Measurements from ENCODE around the gene SHTN1. TPM values are rescaled to one million over a fixed set of nuclear protein-coding genes. Genes with fewer than 3 reads are reported as not detected.
A peak's percentile ranks its signal among the peaks of the same experiment; 100 is the strongest.

The SHTN1 gene
- total and polyA plus RNA-seq, 2 donors (not counting 1 experiment from before 2014, with no cell fraction given): 0.06 to 0.34 TPM

DNA sequence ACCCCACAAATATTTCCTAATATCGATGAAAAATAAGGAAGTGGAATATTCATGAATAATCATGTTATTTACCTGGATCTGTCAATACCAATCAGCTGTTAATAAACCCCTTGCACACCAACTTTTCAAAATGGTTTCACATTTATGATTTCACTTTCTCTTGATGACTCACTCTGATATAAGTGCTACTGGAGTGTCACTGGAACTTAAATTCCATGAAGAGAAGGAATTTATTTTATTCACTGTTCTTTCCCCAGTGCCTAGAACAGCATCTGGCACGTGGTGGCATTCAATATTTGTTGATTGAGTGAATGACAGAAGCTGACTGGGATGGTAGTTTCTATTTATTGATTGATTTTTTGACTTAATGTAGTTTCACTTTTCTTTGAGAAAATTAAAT, 159.2 kb downstream of the SHTN1 start:
- H3K4me3 Mint-ChIP-seq: no peak overlapping the region
- H3K9me3 Mint-ChIP-seq (ENCODE audit: insufficient read depth): no peaks in the 10 kb centered on the region
- peak overlapping the region; percentile 10 for H3K27ac Mint-ChIP-seq
- peaks cover 2% of the 10 kb centered on the region for H3K27me3 Mint-ChIP-seq
- ChIA-PET CTCF (interaction anchor here (0.9 to 1.0 kb wide), 2 partner anchors 58 to 329 kb away, joined by 3 read pairs; no protein-coding TSS in a partner anchor), POLR2A (no interaction called here)
- H3K27me3 ChIP-seq (replicated peaks in 1 of 4; ENCODE audit: control extremely low read depth in 1 of 4, control insufficient read depth in 3 of 4, insufficient read depth in 4 of 4, low read length in 3 of 4): peaks cover 0 to 28% (median 4%) of the 10 kb centered on the region in 4 experiments
- H2AFZ ChIP-seq (ENCODE audit: insufficient read depth, low read depth, low read length, poor library complexity, severe bottlenecking): no peak overlapping the region
- no peak overlapping the region for H3K9ac ChIP-seq (ENCODE audit: low read length)
- no peaks in the 10 kb centered on the region for H4K20me1 ChIP-seq (ENCODE audit: control insufficient read depth, insufficient read depth, low read length, poor library complexity, severe bottlenecking)
- TF ChIP-seq, protein P1, sequence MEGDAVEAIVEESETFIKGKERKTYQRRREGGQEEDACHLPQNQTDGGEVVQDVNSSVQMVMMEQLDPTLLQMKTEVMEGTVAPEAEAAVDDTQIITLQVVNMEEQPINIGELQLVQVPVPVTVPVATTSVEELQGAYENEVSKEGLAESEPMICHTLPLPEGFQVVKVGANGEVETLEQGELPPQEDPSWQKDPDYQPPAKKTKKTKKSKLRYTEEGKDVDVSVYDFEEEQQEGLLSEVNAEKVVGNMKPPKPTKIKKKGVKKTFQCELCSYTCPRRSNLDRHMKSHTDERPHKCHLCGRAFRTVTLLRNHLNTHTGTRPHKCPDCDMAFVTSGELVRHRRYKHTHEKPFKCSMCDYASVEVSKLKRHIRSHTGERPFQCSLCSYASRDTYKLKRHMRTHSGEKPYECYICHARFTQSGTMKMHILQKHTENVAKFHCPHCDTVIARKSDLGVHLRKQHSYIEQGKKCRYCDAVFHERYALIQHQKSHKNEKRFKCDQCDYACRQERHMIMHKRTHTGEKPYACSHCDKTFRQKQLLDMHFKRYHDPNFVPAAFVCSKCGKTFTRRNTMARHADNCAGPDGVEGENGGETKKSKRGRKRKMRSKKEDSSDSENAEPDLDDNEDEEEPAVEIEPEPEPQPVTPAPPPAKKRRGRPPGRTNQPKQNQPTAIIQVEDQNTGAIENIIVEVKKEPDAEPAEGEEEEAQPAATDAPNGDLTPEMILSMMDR (IDR thresholded peaks at IDR 0.05): no peak
- no peak for TF ChIP-seq EZH2 (IDR thresholded peaks at IDR 0.05; ENCODE audit: borderline replicate concordance, insufficient read depth, low read depth, low read length, poor library complexity, severe bottlenecking)
- no peak overlapping the region for H3K4me3 ChIP-seq (ENCODE audit: control extremely low read depth in 1 of 5, extremely low read depth in 1 of 5, insufficient read depth in 1 of 5, low read depth in 2 of 5, low read length in 4 of 5)
- intact Hi-C loops (cut with micrococcal nuclease): loop anchor here (5.0 to 10.0 kb wide), 2 partner anchors 531 to 1499 kb away; partner anchors contain the start of genes FAM204A and PDZD8
- WGBS (ENCODE audit: insufficient coverage): 100% methylated on average over 1 of the region's 2 CpGs
- H3K27ac ChIP-seq (ENCODE audit: low read length in 2 of 2): no peak overlapping the region
- no peak for ATAC-seq (ENCODE audit: low read depth)
- H3K4me1 Mint-ChIP-seq: peaks cover 43% of the 10 kb centered on the region
- no peak for DNase-seq
- no peaks in the 10 kb centered on the region for H3K79me2 ChIP-seq (ENCODE audit: control insufficient read depth, insufficient read depth, low read length)
- H3K9me3 ChIP-seq (ENCODE audit: control extremely low read depth in 1 of 3, control insufficient read depth in 2 of 3, insufficient read depth in 1 of 3, low read length in 2 of 3): peaks cover 0 to 4% (median 0%) of the 10 kb centered on the region in 3 donors
- H3K4me1 ChIP-seq (ENCODE audit: control insufficient read depth in 2 of 2, insufficient read depth in 2 of 2, low read length in 2 of 2): peaks cover 11 to 35% of the 10 kb centered on the region in 2 donors
- peak overlapping the region; percentile 18 for H3K4me2 ChIP-seq (replicated peaks; ENCODE audit: low read depth, low read length, poor library complexity, severe bottlenecking)
- no peaks in the 10 kb centered on the region for H3K36me3 ChIP-seq (replicated peaks in 1 of 2; ENCODE audit: control extremely low read depth in 1 of 2, control insufficient read depth in 1 of 2, extremely low read depth in 1 of 2, insufficient read depth in 2 of 2, low read length in 1 of 2)

DNA sequence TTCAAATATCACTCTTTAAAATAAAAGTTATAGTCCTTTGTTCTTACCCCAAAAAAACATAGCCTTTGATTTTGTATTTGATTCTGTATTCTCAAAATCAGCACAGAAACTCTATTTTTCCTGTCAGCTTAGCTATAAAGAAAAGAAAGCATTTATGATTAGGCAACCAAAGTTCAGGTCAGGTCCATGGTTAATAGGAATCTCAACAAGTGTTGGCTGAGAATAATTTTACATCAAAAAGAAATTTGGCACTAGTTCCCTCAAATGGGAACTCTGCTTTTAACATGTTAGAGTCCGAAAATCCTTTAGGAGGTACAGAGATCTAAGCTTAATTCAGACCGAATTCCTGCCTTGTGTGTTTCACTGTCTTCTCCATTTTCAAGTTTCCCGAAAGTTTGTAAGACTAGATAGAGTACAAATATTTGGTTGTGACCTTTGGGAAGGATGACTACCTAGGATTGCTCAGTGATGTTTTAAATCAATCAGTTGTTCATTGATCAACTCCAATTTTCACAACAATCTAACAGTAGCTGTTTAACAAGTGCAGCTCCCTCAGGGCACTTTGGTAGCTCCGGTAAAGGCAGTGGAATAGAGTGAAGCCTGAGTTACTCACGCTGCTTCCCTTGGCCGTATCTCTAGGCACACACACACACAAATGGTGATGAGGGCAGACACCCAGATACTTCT, 164.5 kb downstream of the SHTN1 start:
- no peak overlapping the region for H3K4me3 Mint-ChIP-seq
- WGBS (ENCODE audit: insufficient coverage): 90% methylated on average over 2 of the region's 6 CpGs
- TF ChIP-seq, protein P1 (IDR thresholded peaks at IDR 0.05): no peak
- no peak for TF ChIP-seq EZH2 (IDR thresholded peaks at IDR 0.05; ENCODE audit: borderline replicate concordance, insufficient read depth, low read depth, low read length, poor library complexity, severe bottlenecking)

More for the DNA sequence above, 164.5 kb downstream of the SHTN1 start:
- Mint-ChIP-seq H3K27ac (no peak overlapping the region), H3K27me3 (no peaks in the 10 kb centered on the region), H3K9me3 (ENCODE audit: insufficient read depth) (no peaks in the 10 kb centered on the region), H3K4me1 (peaks cover 27% of the 10 kb centered on the region)
- H2AFZ ChIP-seq (ENCODE audit: insufficient read depth, low read depth, low read length, poor library complexity, severe bottlenecking): no peak overlapping the region
- no peak overlapping the region for H3K4me2 ChIP-seq (replicated peaks; ENCODE audit: low read depth, low read length, poor library complexity, severe bottlenecking)
- no peaks in the 10 kb centered on the region for H3K36me3 ChIP-seq (replicated peaks in 1 of 2; ENCODE audit: control extremely low read depth in 1 of 2, control insufficient read depth in 1 of 2, extremely low read depth in 1 of 2, insufficient read depth in 2 of 2, low read length in 1 of 2)
- no peaks in the 10 kb centered on the region for H4K20me1 ChIP-seq (ENCODE audit: control insufficient read depth, insufficient read depth, low read length, poor library complexity, severe bottlenecking)
- no peaks in the 10 kb centered on the region for H3K79me2 ChIP-seq (ENCODE audit: control insufficient read depth, insufficient read depth, low read length)
- no peak overlapping the region for H3K9ac ChIP-seq (ENCODE audit: low read length)
- no peaks in the 10 kb centered on the region for H3K4me1 ChIP-seq (ENCODE audit: control insufficient read depth in 2 of 2, insufficient read depth in 2 of 2, low read length in 2 of 2)
- POLR2A ChIA-PET: no interaction called here
- H3K27me3 ChIP-seq (replicated peaks in 1 of 4; ENCODE audit: control extremely low read depth in 1 of 4, control insufficient read depth in 3 of 4, insufficient read depth in 4 of 4, low read length in 3 of 4): no peaks in the 10 kb centered on the region
- intact Hi-C loops (cut with micrococcal nuclease): loop anchor here (10.0 kb wide), 1 partner anchor 1504 kb away; the partner anchor contains the start of gene FAM204A
- no peak overlapping the region for H3K4me3 ChIP-seq (ENCODE audit: control extremely low read depth in 1 of 5, extremely low read depth in 1 of 5, insufficient read depth in 1 of 5, low read depth in 2 of 5, low read length in 4 of 5)
- no peak for DNase-seq
- H3K27ac ChIP-seq (ENCODE audit: low read length in 2 of 2): no peak overlapping the region
- ATAC-seq (ENCODE audit: low read depth): no peak
- no peaks in the 10 kb centered on the region for H3K9me3 ChIP-seq (ENCODE audit: control extremely low read depth in 1 of 3, control insufficient read depth in 2 of 3, insufficient read depth in 1 of 3, low read length in 2 of 3)
- CTCF ChIA-PET: interaction anchor here (0.6 kb wide), 1 partner anchor 341 kb away, joined by 3 read pairs; no protein-coding TSS in a partner anchor

All from B cell (primary cell).